G401.6 (cell line): Measurements from ENCODE around the gene DCAF15.

Experiments used
- FAIRE-seq: peaks from 2 replicates; lab custom pipeline; 2012; peaks lifted over from hg19 to GRCh38; lab: Jason Lieb, UNC

Gene DCAF15

GRCh38 chr19:13976446-13976845 lies 24.1 kb downstream of the DCAF15 start:
- FAIRE-seq, result no peak

- FAIRE-seq, result no peak
These were observed 25.5 kb downstream of the DCAF15 start for GRCh38 chr19:13977803-13978202.

GRCh38 chr19:13978351-13979243 lies 26.3 kb downstream of the DCAF15 start:
- FAIRE-seq, result no peak

GRCh38 chr19:13979244-13979615 lies 26.9 kb downstream of the DCAF15 start:
- no peak for FAIRE-seq

- no peak for FAIRE-seq
These were observed 27.4 kb downstream of the DCAF15 start for GRCh38 chr19:13979686-13980085.

GRCh38 chr19:13980340-13980739 lies 28.0 kb downstream of the DCAF15 start:
- FAIRE-seq, result no peak

- no peak for FAIRE-seq
These were observed 28.7 kb downstream of the DCAF15 start for GRCh38 chr19:13981021-13981420.

GRCh38 chr19:13981467-13981866 lies 29.2 kb downstream of the DCAF15 start:
- FAIRE-seq, result no peak

GRCh38 chr19:13981988-13982501 lies 29.7 kb downstream of the DCAF15 start:
- no peak for FAIRE-seq

GRCh38 chr19:13982773-13983172 lies 30.5 kb downstream of the DCAF15 start:
- no peak for FAIRE-seq

- FAIRE-seq, result no peak
These were observed 31.0 kb downstream of the DCAF15 start for GRCh38 chr19:13983213-13983889.

- FAIRE-seq, result no peak
These were observed 31.9 kb downstream of the DCAF15 start for GRCh38 chr19:13984186-13984585.

- no peak for FAIRE-seq
These were observed 32.8 kb downstream of the DCAF15 start for GRCh38 chr19:13984875-13985741.

GRCh38 chr19:13985771-13986347 lies 33.5 kb downstream of the DCAF15 start:
- no peak for FAIRE-seq

GRCh38 chr19:13986348-13986904 lies 34.1 kb downstream of the DCAF15 start:
- FAIRE-seq, result no peak

GRCh38 chr19:13987101-13987890 lies 35.0 kb downstream of the DCAF15 start:
- FAIRE-seq, result no peak

GRCh38 chr19:13989487-13989886 lies 37.2 kb downstream of the DCAF15 start:
- FAIRE-seq, result no peak

GRCh38 chr19:13990085-13990484 lies 37.8 kb downstream of the DCAF15 start:
- no peak for FAIRE-seq

GRCh38 chr19:13992025-13992424 lies 39.7 kb downstream of the DCAF15 start:
- FAIRE-seq, result no peak

GRCh38 chr19:13993590-13994300 lies 41.4 kb downstream of the DCAF15 start:
- no peak for FAIRE-seq
